GM23338 (cell line): ENCODE results near the gene STIM1. TPM values are rescaled to one million over a fixed set of nuclear protein-coding genes. Genes with fewer than 3 reads are reported as not detected.

Experiments used
- ATAC-seq: fragments of 200-7000 bp; cut with Tn5 transposase; 3 replicates; pipeline ENCODE4 v1.9.1; 2020
- DNase-seq: peaks from one replicate; pipeline ENCODE4 v3.0.0-alpha.2; 2015; ENCODE audit warnings: low spot score
- H2AFZ ChIP-seq: fragments of 200-600 bp; sonication (generic); 2 replicates; pipeline ENCODE4 v1.8.0; 2016; ENCODE audit warnings: antibody characterized with exemption, mild to moderate bottlenecking, moderate library complexity
- H3F3A ChIP-seq: fragments of 200-600 bp; sonication (generic); replicated peaks from 2 replicates; pipeline ENCODE4 v1.8.0; 2017; ENCODE audit warnings: antibody characterized with exemption, mixed run types, low read depth
- H3K27ac ChIP-seq: fragments of 200-600 bp; sonication (generic); 2 replicates; pipeline ENCODE4 v1.6.1; 2016; ENCODE audit warnings: low read depth
- H3K27me3 ChIP-seq: fragments of 200-600 bp; sonication (generic); 2 replicates; pipeline ENCODE4 v1.8.0; 2016; ENCODE audit warnings: mild to moderate bottlenecking, mixed run types, moderate library complexity; ENCODE audit not compliant: insufficient read depth
- H3K36me3 ChIP-seq: fragments of 200-600 bp; sonication (generic); 2 replicates; pipeline ENCODE4 v1.8.0; 2016; ENCODE audit warnings: mild to moderate bottlenecking; ENCODE audit not compliant: insufficient read depth
- H3K4me1 ChIP-seq: fragments of 200-600 bp; sonication (generic); 2 replicates; pipeline ENCODE4 v1.8.0; 2016; ENCODE audit warnings: mild to moderate bottlenecking, moderate library complexity; ENCODE audit not compliant: insufficient read depth
- H3K4me2 ChIP-seq: fragments of 200-600 bp; sonication (generic); 2 replicates; pipeline ENCODE4 v1.7.1; 2017; ENCODE audit warnings: mixed run types
- H3K4me3 ChIP-seq: fragments of 200-600 bp; sonication (generic); 2 replicates; pipeline ENCODE4 v1.6.1; 2016; ENCODE audit warnings: mixed run types
- H3K79me2 ChIP-seq: fragments of 200-600 bp; sonication (generic); replicated peaks from 2 replicates; pipeline ENCODE4 v1.8.0; 2017; ENCODE audit warnings: mild to moderate bottlenecking; ENCODE audit not compliant: insufficient read depth
- H3K9me2 ChIP-seq: fragments of 200-600 bp; sonication (generic); 2 replicates; pipeline ENCODE4 v1.8.0; 2017; ENCODE audit not compliant: insufficient read depth
- H4K20me1 ChIP-seq: fragments of 200-600 bp; sonication (generic); replicated peaks from 2 replicates; pipeline ENCODE4 v1.8.0; 2017; ENCODE audit warnings: mild to moderate bottlenecking; ENCODE audit not compliant: insufficient read depth
- H3K27ac Mint-ChIP-seq: 2 replicates; pipeline ENCODE4 v1.8.0; 2020; ENCODE audit warnings: inconsistent platforms, mild to moderate bottlenecking, moderate library complexity, mixed read lengths
- H3K27me3 Mint-ChIP-seq: 3 replicates; pipeline ENCODE4 v1.8.0; 2022; ENCODE audit warnings: low read depth, mild to moderate bottlenecking, moderate library complexity, mixed read lengths, inconsistent platforms; ENCODE audit not compliant: insufficient read depth, poor library complexity
- H3K36me3 Mint-ChIP-seq: 3 replicates; pipeline ENCODE4 v1.8.0; 2021; ENCODE audit warnings: low read depth, mild to moderate bottlenecking, inconsistent platforms, moderate library complexity, mixed read lengths
- H3K4me1 Mint-ChIP-seq: 3 replicates; pipeline ENCODE4 v1.8.0; 2020; ENCODE audit warnings: mild to moderate bottlenecking, inconsistent platforms, mixed read lengths
- H3K4me3 Mint-ChIP-seq: 3 replicates; pipeline ENCODE4 v1.8.0; 2021; ENCODE audit warnings: moderate library complexity, mild to moderate bottlenecking, inconsistent platforms, mixed read lengths
- H3K9me3 Mint-ChIP-seq: 3 replicates; pipeline ENCODE4 v1.8.0; 2020; ENCODE audit warnings: moderate library complexity, mild to moderate bottlenecking, inconsistent platforms, mixed read lengths
- JUNB ChIP-seq: IDR thresholded peaks from one replicate; pipeline ENCODE4 v1.6.1; 2016; ENCODE audit warnings: antibody characterized with exemption; ENCODE audit not compliant: unreplicated experiment
- polyA plus RNA-seq: library from polyadenylated mRNA; unstranded; fragments of >200 nt; fragmentation: Nextera tagmentation; extraction: Ambion mirVana; gene quantifications from 2 replicates; pipeline ENCODE4 v1.2.1, GENCODE V29; 2016
- total RNA-seq: library from RNA; depleted of rRNA; stranded (reverse); fragments of >200 nt; shearing (Covaris generic); gene quantifications from 2 replicates; pipeline ENCODE4 v1.2.3, GENCODE V29; 2014
- TF ChIP-seq, protein P1 (sequence below), 2 experiments: fragments of 200-600 bp in 1 of 2; sonication (generic) in 1 of 2; conservative IDR thresholded peaks; 2 replicates each; pipeline versions ENCODE4 v1.5.1 to v1.6.1; 2016 to 2017; ENCODE audit warnings: antibody characterized with exemption in 2 of 2, low read depth in 2 of 2, mild to moderate bottlenecking in 2 of 2, moderate library complexity in 1 of 2
- TF ChIP-seq, protein P2 (sequence below): IDR thresholded peaks from one replicate; pipeline ENCODE4 v1.6.1; 2018; ENCODE audit warnings: antibody characterized with exemption; ENCODE audit not compliant: unreplicated experiment
- TF ChIP-seq, protein P3 (sequence below): IDR thresholded peaks from 2 replicates; pipeline ENCODE4 v1.6.1; 2016; ENCODE audit warnings: antibody characterized with exemption

Gene STIM1
- total and polyA plus RNA-seq, 2 experiments from 2014 or later = 3.5 to 14.0 TPM

DNA sequence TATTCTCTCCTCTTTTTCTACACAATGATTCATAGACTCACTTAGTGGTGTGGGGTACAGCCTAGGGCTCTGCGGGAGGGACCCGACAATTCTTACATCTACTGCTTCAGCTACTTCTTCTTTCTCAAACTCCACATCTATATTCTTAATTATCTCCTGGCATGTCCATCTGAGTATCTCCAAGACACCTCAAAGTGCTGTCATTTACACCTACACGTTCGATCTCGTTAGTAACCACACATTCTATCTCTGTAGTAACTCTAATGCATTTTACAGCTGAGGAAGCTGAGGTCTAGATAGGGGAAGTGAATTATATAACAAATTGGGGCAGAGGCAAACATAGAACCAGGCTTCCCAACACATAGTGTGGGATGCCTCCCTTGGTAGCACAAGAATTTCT lies 211.4 kb downstream of the STIM1 start (continued):
- TF ChIP-seq, protein P1, sequence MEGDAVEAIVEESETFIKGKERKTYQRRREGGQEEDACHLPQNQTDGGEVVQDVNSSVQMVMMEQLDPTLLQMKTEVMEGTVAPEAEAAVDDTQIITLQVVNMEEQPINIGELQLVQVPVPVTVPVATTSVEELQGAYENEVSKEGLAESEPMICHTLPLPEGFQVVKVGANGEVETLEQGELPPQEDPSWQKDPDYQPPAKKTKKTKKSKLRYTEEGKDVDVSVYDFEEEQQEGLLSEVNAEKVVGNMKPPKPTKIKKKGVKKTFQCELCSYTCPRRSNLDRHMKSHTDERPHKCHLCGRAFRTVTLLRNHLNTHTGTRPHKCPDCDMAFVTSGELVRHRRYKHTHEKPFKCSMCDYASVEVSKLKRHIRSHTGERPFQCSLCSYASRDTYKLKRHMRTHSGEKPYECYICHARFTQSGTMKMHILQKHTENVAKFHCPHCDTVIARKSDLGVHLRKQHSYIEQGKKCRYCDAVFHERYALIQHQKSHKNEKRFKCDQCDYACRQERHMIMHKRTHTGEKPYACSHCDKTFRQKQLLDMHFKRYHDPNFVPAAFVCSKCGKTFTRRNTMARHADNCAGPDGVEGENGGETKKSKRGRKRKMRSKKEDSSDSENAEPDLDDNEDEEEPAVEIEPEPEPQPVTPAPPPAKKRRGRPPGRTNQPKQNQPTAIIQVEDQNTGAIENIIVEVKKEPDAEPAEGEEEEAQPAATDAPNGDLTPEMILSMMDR (conservative IDR thresholded peaks at IDR 0.05; ENCODE audit: low read depth in 2 of 2) = no peak
- TF ChIP-seq JUNB = no peak
- TF ChIP-seq, protein P2, sequence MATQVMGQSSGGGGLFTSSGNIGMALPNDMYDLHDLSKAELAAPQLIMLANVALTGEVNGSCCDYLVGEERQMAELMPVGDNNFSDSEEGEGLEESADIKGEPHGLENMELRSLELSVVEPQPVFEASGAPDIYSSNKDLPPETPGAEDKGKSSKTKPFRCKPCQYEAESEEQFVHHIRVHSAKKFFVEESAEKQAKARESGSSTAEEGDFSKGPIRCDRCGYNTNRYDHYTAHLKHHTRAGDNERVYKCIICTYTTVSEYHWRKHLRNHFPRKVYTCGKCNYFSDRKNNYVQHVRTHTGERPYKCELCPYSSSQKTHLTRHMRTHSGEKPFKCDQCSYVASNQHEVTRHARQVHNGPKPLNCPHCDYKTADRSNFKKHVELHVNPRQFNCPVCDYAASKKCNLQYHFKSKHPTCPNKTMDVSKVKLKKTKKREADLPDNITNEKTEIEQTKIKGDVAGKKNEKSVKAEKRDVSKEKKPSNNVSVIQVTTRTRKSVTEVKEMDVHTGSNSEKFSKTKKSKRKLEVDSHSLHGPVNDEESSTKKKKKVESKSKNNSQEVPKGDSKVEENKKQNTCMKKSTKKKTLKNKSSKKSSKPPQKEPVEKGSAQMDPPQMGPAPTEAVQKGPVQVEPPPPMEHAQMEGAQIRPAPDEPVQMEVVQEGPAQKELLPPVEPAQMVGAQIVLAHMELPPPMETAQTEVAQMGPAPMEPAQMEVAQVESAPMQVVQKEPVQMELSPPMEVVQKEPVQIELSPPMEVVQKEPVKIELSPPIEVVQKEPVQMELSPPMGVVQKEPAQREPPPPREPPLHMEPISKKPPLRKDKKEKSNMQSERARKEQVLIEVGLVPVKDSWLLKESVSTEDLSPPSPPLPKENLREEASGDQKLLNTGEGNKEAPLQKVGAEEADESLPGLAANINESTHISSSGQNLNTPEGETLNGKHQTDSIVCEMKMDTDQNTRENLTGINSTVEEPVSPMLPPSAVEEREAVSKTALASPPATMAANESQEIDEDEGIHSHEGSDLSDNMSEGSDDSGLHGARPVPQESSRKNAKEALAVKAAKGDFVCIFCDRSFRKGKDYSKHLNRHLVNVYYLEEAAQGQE = no peak
- TF ChIP-seq, protein P3, sequence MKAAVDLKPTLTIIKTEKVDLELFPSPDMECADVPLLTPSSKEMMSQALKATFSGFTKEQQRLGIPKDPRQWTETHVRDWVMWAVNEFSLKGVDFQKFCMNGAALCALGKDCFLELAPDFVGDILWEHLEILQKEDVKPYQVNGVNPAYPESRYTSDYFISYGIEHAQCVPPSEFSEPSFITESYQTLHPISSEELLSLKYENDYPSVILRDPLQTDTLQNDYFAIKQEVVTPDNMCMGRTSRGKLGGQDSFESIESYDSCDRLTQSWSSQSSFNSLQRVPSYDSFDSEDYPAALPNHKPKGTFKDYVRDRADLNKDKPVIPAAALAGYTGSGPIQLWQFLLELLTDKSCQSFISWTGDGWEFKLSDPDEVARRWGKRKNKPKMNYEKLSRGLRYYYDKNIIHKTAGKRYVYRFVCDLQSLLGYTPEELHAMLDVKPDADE = no peak

DNA sequence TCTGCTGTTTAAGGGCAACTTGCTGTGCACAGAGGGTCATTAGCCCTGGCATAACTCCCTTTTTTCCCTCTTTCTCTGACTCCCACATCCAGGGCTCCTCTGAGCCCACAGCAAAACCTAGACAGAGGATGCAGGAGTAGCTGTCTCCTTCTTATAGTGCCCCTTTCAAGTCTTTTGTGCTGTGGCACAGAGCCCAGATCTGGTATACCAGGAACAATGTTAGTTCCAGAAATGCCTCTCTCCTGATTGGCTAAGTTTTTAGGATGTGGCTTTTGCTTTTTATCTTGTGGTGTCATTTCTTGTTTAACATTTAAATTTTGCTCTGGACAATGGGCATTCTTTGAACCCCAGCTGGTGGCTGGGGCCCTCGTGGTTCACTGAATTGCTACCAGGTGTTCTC lies 213.5 kb downstream of the STIM1 start:
- Mint-ChIP-seq H3K36me3 (no peaks in the 10 kb centered on the region), H3K27ac (no peak overlapping the region), H3K4me3 (no peak overlapping the region), H3K27me3 (peaks cover 1% of the 10 kb centered on the region), H3K9me3 (no peaks in the 10 kb centered on the region), H3K4me1 (peaks cover 6% of the 10 kb centered on the region; the same call in 2 of the 3 replicates)
- no peak for ATAC-seq
- Histone ChIP-seq H3K36me3 (no peaks in the 10 kb centered on the region), H2AFZ (no peak overlapping the region), H3K27ac (no peak overlapping the region), H3K4me2 (no peak overlapping the region), H4K20me1 (no peaks in the 10 kb centered on the region), H3K4me1 (0 out of 2 replicates have a peak, but pooled peaks cover 3% of the 10 kb centered on the region), H3K27me3 (no peaks in the 10 kb centered on the region), H3K4me3 (no peak overlapping the region), H3K9me2 (no peaks in the 10 kb centered on the region), H3F3A (no peaks in the 10 kb centered on the region), H3K79me2 (no peaks in the 10 kb centered on the region)
- TF ChIP-seq, protein P1 (conservative IDR thresholded peaks at IDR 0.05; ENCODE audit: low read depth in 2 of 2) = no peak
- DNase-seq = no peak
